Keratinocyte (primary cell): ENCODE results near the gene CYP46A1.

Experiments
- EZH2 ChIP-seq: IDR thresholded peaks from one replicate; pipeline ENCODE4 v1.6.1; 2012; ENCODE audit warnings: inconsistent platforms, mild to moderate bottlenecking, low read length, moderate library complexity
- TF ChIP-seq, protein P1 (sequence below), 3 experiments: IDR thresholded peaks in 1 of 3; conservative IDR thresholded peaks in 1 of 3; optimal IDR thresholded peaks in 1 of 3; 2 replicates in 2 of 3; 3 replicates in 1 of 3; pipeline versions ENCODE3 to v1.5.1; 2011; ENCODE audit warnings: low read length in 3 of 3, mild to moderate bottlenecking in 3 of 3, moderate library complexity in 2 of 3, control low read depth in 1 of 3, inconsistent platforms in 1 of 3; ENCODE audit not compliant: insufficient read depth in 2 of 3; ENCODE audit errors: extremely low read depth in 1 of 3

DNA sequence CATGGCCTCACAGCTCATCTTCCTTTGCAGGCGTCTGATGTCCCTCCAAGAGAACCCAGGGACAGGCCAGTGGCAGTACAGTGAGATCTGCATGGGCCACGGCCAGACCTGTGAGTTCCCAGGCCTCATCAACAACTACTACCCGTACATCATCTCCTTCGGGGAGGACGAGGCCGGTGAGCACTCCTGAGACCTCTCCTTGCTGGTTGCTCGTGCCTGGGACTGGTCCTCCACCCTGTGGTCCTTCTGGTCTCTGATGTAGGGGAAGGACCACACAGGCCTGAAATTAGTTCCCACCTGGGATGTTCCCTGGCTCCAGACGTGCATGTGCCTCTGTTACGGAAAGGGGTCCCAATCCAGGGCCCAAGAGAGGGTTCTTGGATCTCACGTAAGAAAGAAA lies 21.3 kb upstream of the CYP46A1 start:
- TF ChIP-seq, protein P1, sequence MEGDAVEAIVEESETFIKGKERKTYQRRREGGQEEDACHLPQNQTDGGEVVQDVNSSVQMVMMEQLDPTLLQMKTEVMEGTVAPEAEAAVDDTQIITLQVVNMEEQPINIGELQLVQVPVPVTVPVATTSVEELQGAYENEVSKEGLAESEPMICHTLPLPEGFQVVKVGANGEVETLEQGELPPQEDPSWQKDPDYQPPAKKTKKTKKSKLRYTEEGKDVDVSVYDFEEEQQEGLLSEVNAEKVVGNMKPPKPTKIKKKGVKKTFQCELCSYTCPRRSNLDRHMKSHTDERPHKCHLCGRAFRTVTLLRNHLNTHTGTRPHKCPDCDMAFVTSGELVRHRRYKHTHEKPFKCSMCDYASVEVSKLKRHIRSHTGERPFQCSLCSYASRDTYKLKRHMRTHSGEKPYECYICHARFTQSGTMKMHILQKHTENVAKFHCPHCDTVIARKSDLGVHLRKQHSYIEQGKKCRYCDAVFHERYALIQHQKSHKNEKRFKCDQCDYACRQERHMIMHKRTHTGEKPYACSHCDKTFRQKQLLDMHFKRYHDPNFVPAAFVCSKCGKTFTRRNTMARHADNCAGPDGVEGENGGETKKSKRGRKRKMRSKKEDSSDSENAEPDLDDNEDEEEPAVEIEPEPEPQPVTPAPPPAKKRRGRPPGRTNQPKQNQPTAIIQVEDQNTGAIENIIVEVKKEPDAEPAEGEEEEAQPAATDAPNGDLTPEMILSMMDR (optimal IDR thresholded peaks at IDR 0.05 in 1 of 3, IDR thresholded peaks at IDR 0.05 in 1 of 3, conservative IDR thresholded peaks at IDR 0.05 in 1 of 3; ENCODE audit: extremely low read depth in 1 of 3, insufficient read depth in 2 of 3, low read length in 3 of 3) = no peak
- no peak for TF ChIP-seq EZH2
